Prostate gland (tissue), 2 donors: ENCODE measurements around the gene ATPAF2.

Experiments
- CTCF ChIP-seq, 4 experiments: fragments of 200-600 bp in 2 of 4; fragments of 450-650 bp in 2 of 4; sonication (generic) in 2 of 4; IDR thresholded peaks; 1 replicate in 3 of 4; 2 replicates in 1 of 4; pipeline ENCODE4 v1.5.1; 2016 to 2019; ENCODE audit warnings: antibody characterized with exemption in 4 of 4, mild to moderate bottlenecking in 2 of 4, moderate library complexity in 2 of 4
- POLR2AphosphoS5 ChIP-seq: sonication (generic); formaldehyde crosslinking; IDR thresholded peaks from one replicate; pipeline ENCODE4 v1.6.1; 2017; ENCODE audit warnings: antibody characterized with exemption

- TF ChIP-seq CTCF (IDR thresholded peaks at IDR 0.05) (no peak), POLR2AphosphoS5 (no peak)
These were observed 17.2 kb upstream of the ATPAF2 start for GRCh38 chr17:18056214-18056613.
